OCI-LY1 (cell line): ENCODE data around the gene TOGARAM2.

Experiments used
- H2AFZ ChIP-seq: fragments of 200-600 bp; sonication (generic), shearing (Covaris generic); 2 replicates; pipeline ENCODE4 v1.6.0; 2014; ENCODE audit warnings: antibody characterized with exemption, mild to moderate bottlenecking, low read length
- H3F3A ChIP-seq: fragments of 200-600 bp; sonication (generic), shearing (Covaris generic); 2 replicates; pipeline ENCODE4 v1.6.0; 2014; ENCODE audit warnings: mild to moderate bottlenecking, antibody characterized with exemption, low read length, moderate library complexity; ENCODE audit not compliant: insufficient read depth
- H3K27ac ChIP-seq: fragments of 200-600 bp; sonication (generic); 2 replicates; pipeline ENCODE4 v1.5.1; 2014; ENCODE audit warnings: low read length, mixed run types, mild to moderate bottlenecking, low read depth; ENCODE audit not compliant: poor library complexity, severe bottlenecking
- H3K27me3 ChIP-seq: fragments of 200-600 bp; sonication (generic); 2 replicates; pipeline ENCODE4 v1.6.0; 2014; ENCODE audit warnings: antibody characterized with exemption, mild to moderate bottlenecking, low read length, moderate library complexity; ENCODE audit not compliant: insufficient read depth
- H3K36me3 ChIP-seq: fragments of 200-600 bp; sonication (generic); 2 replicates; pipeline ENCODE4 v1.6.1; 2014; ENCODE audit warnings: mild to moderate bottlenecking, antibody characterized with exemption, low read length, moderate library complexity, mixed read lengths; ENCODE audit not compliant: insufficient read depth
- H3K4me1 ChIP-seq: fragments of 200-600 bp; sonication (generic); 2 replicates; pipeline ENCODE4 v1.5.1; 2014; ENCODE audit warnings: mild to moderate bottlenecking, low read length, moderate library complexity; ENCODE audit not compliant: insufficient read depth, severe bottlenecking
- H3K4me2 ChIP-seq: fragments of 200-600 bp; sonication (generic), shearing (Covaris generic); 2 replicates; pipeline ENCODE4 v1.6.1; 2014; ENCODE audit warnings: low read length
- H3K4me3 ChIP-seq: fragments of 200-600 bp; sonication (generic); 2 replicates; pipeline ENCODE4 v1.5.1; 2014; ENCODE audit warnings: low read length, low read depth, mild to moderate bottlenecking, mixed read lengths; ENCODE audit not compliant: poor library complexity, severe bottlenecking
- H3K79me2 ChIP-seq: fragments of 200-600 bp; shearing (Covaris generic); 2 replicates; pipeline ENCODE4 v1.6.1; 2016; ENCODE audit warnings: mixed run types, low read length, mixed read lengths; ENCODE audit not compliant: insufficient read depth
- H3K9ac ChIP-seq: fragments of 200-600 bp; sonication (generic), shearing (Covaris generic); 2 replicates; pipeline ENCODE4 v1.6.1; 2014; ENCODE audit warnings: mild to moderate bottlenecking, low read length, mixed read lengths
- H3K9me2 ChIP-seq: fragments of 200-600 bp; sonication (generic), shearing (Covaris generic); 2 replicates; pipeline ENCODE4 v1.6.1; 2014; ENCODE audit warnings: low read depth, mild to moderate bottlenecking, low read length, mixed read lengths
- H3K9me3 ChIP-seq: fragments of 200-600 bp; shearing (Covaris generic); 2 replicates; pipeline ENCODE4 v1.6.1; 2014; ENCODE audit warnings: low read length, mixed read lengths
- H4K20me1 ChIP-seq: fragments of 200-600 bp; sonication (generic), shearing (Covaris generic); 2 replicates; pipeline ENCODE4 v1.6.0; 2016; ENCODE audit warnings: mild to moderate bottlenecking, low read length; ENCODE audit not compliant: insufficient read depth
- EZH2 ChIP-seq: fragments of 200-600 bp; sonication (generic), shearing (Covaris generic); IDR thresholded peaks from 2 replicates; pipeline ENCODE4 v1.8.0; 2017; ENCODE audit warnings: borderline replicate concordance, mixed run types, mild to moderate bottlenecking, antibody characterized with exemption, low read length, moderate library complexity, mixed read lengths
- TF ChIP-seq, protein P1 (sequence below): fragments of 200-600 bp; sonication (generic), shearing (Covaris generic); IDR thresholded peaks from 2 replicates; pipeline ENCODE4 v1.5.1; 2017; ENCODE audit warnings: mild to moderate bottlenecking, antibody characterized with exemption, low read length, moderate library complexity, mixed read lengths

Gene TOGARAM2

GRCh38 chr2:29010946-29011345 is 29.8 kb downstream of the TOGARAM2 start:
- H3K9me2 ChIP-seq = no peaks in the 10 kb centered on the region
- no peaks in the 10 kb centered on the region for H3F3A ChIP-seq
- no peaks in the 10 kb centered on the region for H3K4me1 ChIP-seq
- H2AFZ ChIP-seq = no peak overlapping the region
- TF ChIP-seq, protein P1, sequence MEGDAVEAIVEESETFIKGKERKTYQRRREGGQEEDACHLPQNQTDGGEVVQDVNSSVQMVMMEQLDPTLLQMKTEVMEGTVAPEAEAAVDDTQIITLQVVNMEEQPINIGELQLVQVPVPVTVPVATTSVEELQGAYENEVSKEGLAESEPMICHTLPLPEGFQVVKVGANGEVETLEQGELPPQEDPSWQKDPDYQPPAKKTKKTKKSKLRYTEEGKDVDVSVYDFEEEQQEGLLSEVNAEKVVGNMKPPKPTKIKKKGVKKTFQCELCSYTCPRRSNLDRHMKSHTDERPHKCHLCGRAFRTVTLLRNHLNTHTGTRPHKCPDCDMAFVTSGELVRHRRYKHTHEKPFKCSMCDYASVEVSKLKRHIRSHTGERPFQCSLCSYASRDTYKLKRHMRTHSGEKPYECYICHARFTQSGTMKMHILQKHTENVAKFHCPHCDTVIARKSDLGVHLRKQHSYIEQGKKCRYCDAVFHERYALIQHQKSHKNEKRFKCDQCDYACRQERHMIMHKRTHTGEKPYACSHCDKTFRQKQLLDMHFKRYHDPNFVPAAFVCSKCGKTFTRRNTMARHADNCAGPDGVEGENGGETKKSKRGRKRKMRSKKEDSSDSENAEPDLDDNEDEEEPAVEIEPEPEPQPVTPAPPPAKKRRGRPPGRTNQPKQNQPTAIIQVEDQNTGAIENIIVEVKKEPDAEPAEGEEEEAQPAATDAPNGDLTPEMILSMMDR = no peak
- TF ChIP-seq EZH2 = no peak
- no peak overlapping the region for H3K4me2 ChIP-seq
- no peaks in the 10 kb centered on the region for H3K27me3 ChIP-seq
- no peaks in the 10 kb centered on the region for H3K36me3 ChIP-seq
- no peaks in the 10 kb centered on the region for H3K9me3 ChIP-seq
- H3K79me2 ChIP-seq = no peaks in the 10 kb centered on the region
- H3K9ac ChIP-seq = no peak overlapping the region
- no peaks in the 10 kb centered on the region for H4K20me1 ChIP-seq
- no peak overlapping the region for H3K4me3 ChIP-seq
- H3K27ac ChIP-seq = no peak overlapping the region

- no peaks in the 10 kb centered on the region for H3K4me1 ChIP-seq
- H3K4me2 ChIP-seq = no peak overlapping the region
- H3K79me2 ChIP-seq = no peaks in the 10 kb centered on the region
- H3K9me3 ChIP-seq = no peaks in the 10 kb centered on the region
- no peaks in the 10 kb centered on the region for H4K20me1 ChIP-seq
- no peaks in the 10 kb centered on the region for H3K9me2 ChIP-seq
- H3K27ac ChIP-seq = no peak overlapping the region
- no peaks in the 10 kb centered on the region for H3K36me3 ChIP-seq
- no peaks in the 10 kb centered on the region for H3F3A ChIP-seq
- H3K27me3 ChIP-seq = no peaks in the 10 kb centered on the region
- no peak overlapping the region for H2AFZ ChIP-seq
- H3K4me3 ChIP-seq = no peak overlapping the region
- H3K9ac ChIP-seq = no peak overlapping the region
- no peak for TF ChIP-seq EZH2
- TF ChIP-seq, protein P1 = no peak
These were observed 30.4 kb downstream of the TOGARAM2 start for GRCh38 chr2:29011418-29012060.

DNA sequence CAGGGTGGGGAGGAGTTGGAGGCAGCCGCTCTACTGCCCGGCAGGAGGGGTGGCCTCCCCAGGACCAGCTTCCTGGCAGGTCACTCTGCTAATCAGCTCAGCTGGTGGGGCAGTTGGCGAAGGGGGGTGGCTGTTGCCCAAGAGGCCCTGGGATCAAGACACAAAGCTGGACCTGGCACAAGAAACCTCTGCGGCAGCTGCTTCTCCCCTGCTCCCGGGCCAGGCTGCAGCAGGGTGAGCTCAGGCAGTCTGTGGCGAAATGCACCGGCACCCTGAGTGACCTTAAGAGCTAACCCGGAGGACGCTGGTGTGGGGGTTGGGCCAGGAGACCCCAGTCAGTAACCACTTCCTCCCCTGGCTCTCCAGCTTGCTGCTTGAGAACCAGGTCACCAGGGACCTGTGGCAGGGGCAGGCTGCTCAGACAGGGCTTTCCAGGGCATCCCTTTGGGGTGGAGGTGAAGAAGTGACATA is 31.1 kb downstream of the TOGARAM2 start:
- TF ChIP-seq, protein P1 = no peak
- no peak for TF ChIP-seq EZH2
- Histone ChIP-seq H2AFZ (no peak overlapping the region), H3K9ac (no peak overlapping the region), H3K36me3 (no peaks in the 10 kb centered on the region), H3K9me3 (no peaks in the 10 kb centered on the region), H3K9me2 (no peaks in the 10 kb centered on the region), H3K4me2 (no peak overlapping the region), H3K79me2 (no peaks in the 10 kb centered on the region), H3K4me3 (no peak overlapping the region), H3K27me3 (no peaks in the 10 kb centered on the region), H3K27ac (no peak overlapping the region), H3K4me1 (no peaks in the 10 kb centered on the region), H3F3A (no peaks in the 10 kb centered on the region), H4K20me1 (no peaks in the 10 kb centered on the region)
